K562 (cell line): ENCODE results near the gene CYLD.

Source experiments
- CTCF ChIP-seq, 3 experiments: IDR thresholded peaks in 2 of 3; conservative IDR thresholded peaks in 1 of 3; 2 replicates each; pipeline ENCODE4 v1.5.1; 2011 to 2012; ENCODE audit warnings: low read length in 3 of 3, mild to moderate bottlenecking in 3 of 3, control low read depth in 2 of 3, improper control_type of control experiment in 1 of 3, inconsistent platforms in 1 of 3, low read depth in 1 of 3, mixed read lengths in 1 of 3, moderate library complexity in 1 of 3; ENCODE audit not compliant: insufficient read depth in 2 of 3
- GABPB1 ChIP-seq: sonication (generic); formaldehyde crosslinking; IDR thresholded peaks from 2 replicates; pipeline ENCODE4 v1.8.0; 2022; ENCODE audit warnings: mild to moderate bottlenecking, missing genetic modification reagents
- KDM1A ChIP-seq, 2 experiments: fragments of 450-650 bp; IDR thresholded peaks; 2 replicates each; pipeline ENCODE4 v1.6.1; 2016; ENCODE audit warnings: mild to moderate bottlenecking in 2 of 2
- MYC ChIP-seq, 2 experiments: fragments of 250-450 bp in 1 of 2; sonication (Bioruptor Pico) in 1 of 2; IDR thresholded peaks; 2 replicates each; pipeline versions ENCODE4 v1.5.1 to v1.6.1; 2012 to 2021; ENCODE audit warnings: low read depth in 2 of 2, borderline replicate concordance in 1 of 2, improper control_type of control experiment in 1 of 2, low read length in 1 of 2, mild to moderate bottlenecking in 1 of 2, moderate library complexity in 1 of 2
- TF ChIP-seq, protein P1 (sequence below): fragments of 150-350 bp; IDR thresholded peaks from 2 replicates; pipeline ENCODE4 v1.6.1; 2014; ENCODE audit warnings: low read depth, mild to moderate bottlenecking, low read length, borderline replicate concordance

DNA sequence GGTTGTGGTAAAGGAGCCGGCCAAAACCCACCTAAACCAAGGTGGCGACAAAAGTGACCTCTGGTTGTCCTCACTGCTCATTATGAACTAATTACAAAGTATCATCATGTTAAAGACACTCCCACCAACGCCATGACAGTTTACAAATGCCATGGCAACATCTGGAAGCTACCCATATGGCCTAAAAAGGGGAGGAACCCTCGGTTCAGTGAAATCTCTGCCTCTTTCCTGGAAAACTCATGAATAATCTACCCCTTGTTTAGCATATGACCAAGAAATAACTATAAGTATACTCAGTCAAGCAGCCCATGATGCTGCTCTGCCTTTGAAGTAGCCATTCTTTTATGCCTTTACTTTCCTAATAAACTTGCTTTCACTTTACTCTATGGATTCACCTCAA lies 72.2 kb downstream of the CYLD start:
- TF ChIP-seq, protein P1, sequence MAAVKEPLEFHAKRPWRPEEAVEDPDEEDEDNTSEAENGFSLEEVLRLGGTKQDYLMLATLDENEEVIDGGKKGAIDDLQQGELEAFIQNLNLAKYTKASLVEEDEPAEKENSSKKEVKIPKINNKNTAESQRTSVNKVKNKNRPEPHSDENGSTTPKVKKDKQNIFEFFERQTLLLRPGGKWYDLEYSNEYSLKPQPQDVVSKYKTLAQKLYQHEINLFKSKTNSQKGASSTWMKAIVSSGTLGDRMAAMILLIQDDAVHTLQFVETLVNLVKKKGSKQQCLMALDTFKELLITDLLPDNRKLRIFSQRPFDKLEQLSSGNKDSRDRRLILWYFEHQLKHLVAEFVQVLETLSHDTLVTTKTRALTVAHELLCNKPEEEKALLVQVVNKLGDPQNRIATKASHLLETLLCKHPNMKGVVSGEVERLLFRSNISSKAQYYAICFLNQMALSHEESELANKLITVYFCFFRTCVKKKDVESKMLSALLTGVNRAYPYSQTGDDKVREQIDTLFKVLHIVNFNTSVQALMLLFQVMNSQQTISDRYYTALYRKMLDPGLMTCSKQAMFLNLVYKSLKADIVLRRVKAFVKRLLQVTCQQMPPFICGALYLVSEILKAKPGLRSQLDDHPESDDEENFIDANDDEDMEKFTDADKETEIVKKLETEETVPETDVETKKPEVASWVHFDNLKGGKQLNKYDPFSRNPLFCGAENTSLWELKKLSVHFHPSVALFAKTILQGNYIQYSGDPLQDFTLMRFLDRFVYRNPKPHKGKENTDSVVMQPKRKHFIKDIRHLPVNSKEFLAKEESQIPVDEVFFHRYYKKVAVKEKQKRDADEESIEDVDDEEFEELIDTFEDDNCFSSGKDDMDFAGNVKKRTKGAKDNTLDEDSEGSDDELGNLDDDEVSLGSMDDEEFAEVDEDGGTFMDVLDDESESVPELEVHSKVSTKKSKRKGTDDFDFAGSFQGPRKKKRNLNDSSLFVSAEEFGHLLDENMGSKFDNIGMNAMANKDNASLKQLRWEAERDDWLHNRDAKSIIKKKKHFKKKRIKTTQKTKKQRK: no peak
- TF ChIP-seq GABPB1 (CRISPR knock-in tag): no peak
- TF ChIP-seq MYC (IDR thresholded peaks at IDR 0.05; ENCODE audit: low read depth, low read length): no peak
- no peak for TF ChIP-seq MYC (CRISPR knock-in tag; IDR thresholded peaks at IDR 0.05; ENCODE audit: borderline replicate concordance, low read depth)
- TF ChIP-seq KDM1A (IDR thresholded peaks at IDR 0.05): no peak
- no peak for TF ChIP-seq CTCF (IDR thresholded peaks at IDR 0.05 in 2 of 3, conservative IDR thresholded peaks at IDR 0.05 in 1 of 3; ENCODE audit: insufficient read depth in 2 of 3, low read depth in 1 of 3, low read length in 3 of 3)
